WI38 (cell line): ENCODE results near the gene ARHGEF4.

Experiments used
- H3K4me3 ChIP-seq: 2 replicates; pipeline ENCODE4 v1.5.1; 2011; ENCODE audit warnings: low read depth, mild to moderate bottlenecking, control low read depth, low read length
- CTCF ChIP-seq: IDR thresholded peaks from 2 replicates; pipeline ENCODE4 v1.5.1; 2012; ENCODE audit warnings: low read depth, mild to moderate bottlenecking, control low read depth, low read length

ARHGEF4 gene

GRCh38 chr2:131010566-131010965 lies 173.9 kb downstream of the ARHGEF4 start:
- no peak overlapping the region for H3K4me3 ChIP-seq
- no peak for TF ChIP-seq CTCF

DNA sequence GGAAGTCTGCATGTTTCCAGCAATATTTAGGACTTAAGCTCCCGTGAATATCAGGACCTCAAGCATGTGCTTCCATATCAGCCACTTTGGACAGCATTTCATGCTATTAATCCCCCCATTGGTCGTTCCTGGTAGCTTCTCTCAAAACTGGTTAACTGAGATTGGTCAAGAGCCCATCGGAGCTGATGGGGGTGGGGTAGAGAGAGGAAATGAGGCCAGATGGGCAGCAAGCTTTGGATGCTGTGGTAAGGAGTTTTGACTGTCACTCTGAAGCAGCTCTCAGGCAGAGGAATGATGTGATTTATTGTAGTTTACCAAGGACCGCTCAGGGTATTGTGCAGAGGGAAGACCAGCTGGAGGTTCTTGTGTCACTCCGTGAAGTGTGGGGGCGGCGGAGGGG lies 174.8 kb downstream of the ARHGEF4 start:
- TF ChIP-seq CTCF, result no peak

GRCh38 chr2:131014141-131014540 lies 177.4 kb downstream of the ARHGEF4 start:
- H3K4me3 ChIP-seq, result no peak overlapping the region
- TF ChIP-seq CTCF, result no peak

More for the DNA sequence above, 174.8 kb downstream of the ARHGEF4 start:
- H3K4me3 ChIP-seq, result no peak overlapping the region

DNA sequence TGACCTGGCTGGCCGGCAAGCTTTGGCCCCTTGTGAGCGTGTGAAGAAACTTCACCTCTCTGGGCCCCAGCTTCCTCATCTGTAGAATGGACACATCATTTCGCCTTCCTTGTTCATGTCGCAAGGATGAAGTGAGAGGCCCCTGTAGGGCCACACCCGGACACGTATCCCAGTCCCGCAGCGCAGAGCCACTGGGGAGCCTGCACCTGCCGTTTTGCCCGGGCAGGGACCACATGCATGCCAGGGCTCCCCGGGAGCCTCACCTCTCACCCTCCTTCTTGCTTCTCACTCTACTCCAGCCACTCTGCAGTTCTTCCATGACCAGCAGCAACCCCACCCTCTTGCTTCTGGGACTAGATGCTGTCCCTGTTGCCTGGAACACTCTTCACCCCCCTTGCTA lies 179.1 kb downstream of the ARHGEF4 start:
- TF ChIP-seq CTCF, result no peak
- no peak overlapping the region for H3K4me3 ChIP-seq

DNA sequence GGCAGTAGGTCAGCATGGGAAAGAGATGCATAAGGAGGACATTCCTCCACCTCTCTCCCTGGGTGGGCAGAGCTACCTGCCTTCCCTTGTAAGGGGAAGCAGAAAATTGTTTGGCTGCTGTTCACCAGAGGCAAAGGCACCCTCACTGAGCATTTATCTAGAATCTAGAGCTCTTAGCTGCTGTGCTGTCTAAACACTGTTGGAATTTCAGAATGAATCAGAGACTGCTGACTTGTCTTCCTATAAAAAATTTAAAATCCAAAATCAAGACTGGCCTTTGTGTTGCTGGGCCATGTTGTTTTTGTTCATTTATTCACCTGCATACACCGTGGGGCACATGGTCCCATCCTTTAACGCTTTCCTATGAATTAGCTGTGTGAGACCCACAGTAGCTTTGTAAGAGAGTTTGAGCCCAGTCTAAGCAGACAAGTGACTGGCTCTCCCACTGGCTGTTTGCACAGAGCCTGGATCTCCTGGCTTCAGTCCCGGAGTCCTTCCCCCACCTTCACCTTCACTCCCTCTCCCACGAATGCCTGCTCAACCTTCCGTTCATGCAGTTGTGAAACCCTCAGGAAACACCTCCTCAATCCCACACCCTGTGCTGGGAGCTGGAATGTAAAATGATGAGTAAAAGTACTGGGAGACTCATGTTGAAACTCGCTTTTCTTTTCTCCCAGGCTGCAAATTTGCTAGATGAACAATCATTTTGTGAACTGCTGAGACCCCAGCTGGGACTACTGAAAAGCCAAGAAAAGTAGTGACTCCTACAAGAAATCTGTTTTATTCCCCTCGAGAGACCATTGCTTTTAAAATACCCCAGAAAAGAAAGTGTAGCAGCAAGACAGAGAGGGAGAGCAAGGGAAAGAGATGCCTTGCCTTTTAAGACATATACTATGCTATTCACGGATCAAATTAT lies 180.4 kb downstream of the ARHGEF4 start:
- H3K4me3 ChIP-seq, result no peak overlapping the region
- TF ChIP-seq CTCF, result no peak

- no peak overlapping the region for H3K4me3 ChIP-seq
Observed at GRCh38 chr2:131022731-131023130, 186.0 kb downstream of the ARHGEF4 start.

More at GRCh38 chr2:131022731-131023130, 186.0 kb downstream of the ARHGEF4 start:
- TF ChIP-seq CTCF, result no peak
